MCF 10A (cell line): ENCODE results near the gene APOBEC3B. TPM values are rescaled to one million over a fixed set of nuclear protein-coding genes. Genes with fewer than 3 reads are reported as not detected.
"Not testable (repeated sequence)": the region's sequence is repeated elsewhere in the genome, so short reads cannot be mapped to it uniquely, and the experiment has no call there.

Source experiments
- BruUV-seq: library from RNA; stranded (reverse); fragments of 400-500 nt; replicated peaks from 2 replicates; lab custom pipeline; 2021; lab: Mats Ljungman, UMichigan
- CTCF ChIA-PET: fragments of 300-600 bp; sonication (Branson Sonifier 250); formaldehyde crosslinking; extraction: SDS; loops from one replicate; lab custom pipeline; 2021; ENCODE audit warnings: antibody characterized with exemption, inconsistent platforms; lab: Yijun Ruan, JAX
- POLR2A ChIA-PET: fragments of 300-600, 350-650 bp; sonication (Branson Sonifier 250); formaldehyde crosslinking; extraction: SDS; loops from one replicate; lab custom pipeline; 2020; ENCODE audit warnings: antibody characterized with exemption, inconsistent platforms; lab: Yijun Ruan, JAX
- DNase-seq: peaks from one replicate; pipeline ENCODE4 v3.0.0-alpha.2; 2018; ENCODE audit not compliant: unreplicated experiment
- H3K27ac Mint-ChIP-seq: one replicate; pipeline ENCODE4 v1.8.0; 2022; ENCODE audit warnings: mild to moderate bottlenecking, low read depth, mixed read lengths; ENCODE audit not compliant: unreplicated experiment
- H3K27me3 Mint-ChIP-seq: one replicate; pipeline ENCODE4 v1.8.0; 2022; ENCODE audit warnings: mixed read lengths; ENCODE audit not compliant: insufficient read depth, unreplicated experiment
- H3K36me3 Mint-ChIP-seq: one replicate; pipeline ENCODE4 v1.8.0; 2022; ENCODE audit warnings: mild to moderate bottlenecking, moderate library complexity, mixed read lengths; ENCODE audit not compliant: insufficient read depth, unreplicated experiment
- H3K4me1 Mint-ChIP-seq: one replicate; pipeline ENCODE4 v1.8.0; 2022; ENCODE audit warnings: mixed read lengths; ENCODE audit not compliant: insufficient read depth, unreplicated experiment
- H3K4me3 Mint-ChIP-seq: one replicate; pipeline ENCODE4 v1.8.0; 2022; ENCODE audit warnings: mild to moderate bottlenecking, moderate library complexity, mixed read lengths; ENCODE audit not compliant: unreplicated experiment
- H3K9me3 Mint-ChIP-seq: one replicate; pipeline ENCODE4 v1.8.0; 2022; ENCODE audit warnings: mixed read lengths; ENCODE audit not compliant: unreplicated experiment
- CTCF ChIP-seq: fragments of 200-600 bp; IDR thresholded peaks from one replicate; pipeline ENCODE4 v1.8.0; 2022; ENCODE audit warnings: antibody characterized with exemption, mild to moderate bottlenecking; ENCODE audit not compliant: unreplicated experiment
- intact Hi-C: fragments of 100-400 bp; cut with micrococcal nuclease; formaldehyde crosslinking; loops from 2 replicates; pipeline ENCODE4 v1.14.1; 2022
- total RNA-seq: library from RNA; stranded (reverse); gene quantifications from 2 replicates; pipeline ENCODE4 v1.2.3, GENCODE V29; 2022

The APOBEC3B gene
- total RNA-seq, 1 experiment from 2014 or later: 1.1 TPM

- no peak for TF ChIP-seq CTCF
- ChIA-PET CTCF (no interaction called here), POLR2A (no interaction called here)
- no peak overlapping the region for H3K27ac Mint-ChIP-seq
- BruUV-seq: no TSS peak
- peaks cover 18% of the 10 kb centered on the region for H3K4me1 Mint-ChIP-seq
- DNase-seq: no peak
- no peaks in the 10 kb centered on the region for H3K9me3 Mint-ChIP-seq
- H3K27me3 Mint-ChIP-seq: peaks cover 40% of the 10 kb centered on the region
- intact Hi-C loops: no loop called here
- no peaks in the 10 kb centered on the region for H3K36me3 Mint-ChIP-seq
- H3K4me3 Mint-ChIP-seq: no peak overlapping the region
Measured at GRCh38 chr22:38957808-38958650, 24.1 kb upstream of the APOBEC3B start.

- intact Hi-C loops, H3K4me3 Mint-ChIP-seq, H3K27ac Mint-ChIP-seq, POLR2A ChIA-PET, DNase-seq, H3K9me3 Mint-ChIP-seq, H3K36me3 Mint-ChIP-seq, BruUV-seq: not testable (repeated sequence)
- Mint-ChIP-seq H3K27me3 (peaks cover 40% of the 10 kb centered on the region), H3K4me1 (peaks cover 16% of the 10 kb centered on the region)
- CTCF ChIA-PET: interaction anchor here (0.6 kb wide), 1 partner anchor 89 kb away, joined by 5 read pairs; no protein-coding TSS in a partner anchor
Measured at GRCh38 chr22:38958651-38958943, 23.6 kb upstream of the APOBEC3B start.

DNA sequence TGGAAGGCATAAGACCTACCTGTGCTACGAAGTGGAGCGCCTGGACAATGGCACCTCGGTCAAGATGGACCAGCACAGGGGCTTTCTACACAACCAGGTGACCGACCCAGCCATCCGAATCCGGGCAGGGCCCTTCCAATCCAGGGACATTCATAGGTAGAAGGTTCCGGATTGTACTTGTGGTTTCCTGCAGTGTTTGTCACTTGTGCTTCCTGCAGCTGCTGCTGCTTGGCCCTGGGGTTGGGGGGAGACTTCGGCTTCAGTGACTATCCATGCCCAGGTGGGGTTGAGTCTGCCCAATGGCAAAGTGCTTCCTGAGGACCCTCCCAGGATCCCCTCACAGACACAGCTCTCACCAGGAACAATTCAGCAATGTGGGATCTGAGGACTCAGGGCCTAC is 22.6 kb upstream of the APOBEC3B start:
- intact Hi-C loops: no loop called here
- no TSS peak for BruUV-seq
- POLR2A ChIA-PET: no interaction called here
- Mint-ChIP-seq H3K27ac (no peak overlapping the region), H3K9me3 (no peaks in the 10 kb centered on the region), H3K4me3 (no peak overlapping the region), H3K27me3 (peaks cover 40% of the 10 kb centered on the region), H3K36me3 (no peaks in the 10 kb centered on the region), H3K4me1 (peaks cover 15% of the 10 kb centered on the region)
- no peak for DNase-seq
- CTCF ChIA-PET: interaction anchor here (1.2 kb wide), 1 partner anchor 14 kb away, joined by 4 read pairs; no protein-coding TSS in a partner anchor
- no peak for TF ChIP-seq CTCF

- H3K4me3 Mint-ChIP-seq, intact Hi-C loops, DNase-seq, H3K9me3 Mint-ChIP-seq, BruUV-seq, H3K36me3 Mint-ChIP-seq, H3K27ac Mint-ChIP-seq, POLR2A ChIA-PET: not testable (repeated sequence)
- Mint-ChIP-seq H3K4me1 (peaks cover 15% of the 10 kb centered on the region), H3K27me3 (peaks cover 46% of the 10 kb centered on the region)
- CTCF ChIA-PET: interaction anchor here (0.6 kb wide), 1 partner anchor 28 kb away, joined by 3 read pairs; no protein-coding TSS in a partner anchor
Measured at GRCh38 chr22:38960673-38961072, 21.5 kb upstream of the APOBEC3B start.

DNA sequence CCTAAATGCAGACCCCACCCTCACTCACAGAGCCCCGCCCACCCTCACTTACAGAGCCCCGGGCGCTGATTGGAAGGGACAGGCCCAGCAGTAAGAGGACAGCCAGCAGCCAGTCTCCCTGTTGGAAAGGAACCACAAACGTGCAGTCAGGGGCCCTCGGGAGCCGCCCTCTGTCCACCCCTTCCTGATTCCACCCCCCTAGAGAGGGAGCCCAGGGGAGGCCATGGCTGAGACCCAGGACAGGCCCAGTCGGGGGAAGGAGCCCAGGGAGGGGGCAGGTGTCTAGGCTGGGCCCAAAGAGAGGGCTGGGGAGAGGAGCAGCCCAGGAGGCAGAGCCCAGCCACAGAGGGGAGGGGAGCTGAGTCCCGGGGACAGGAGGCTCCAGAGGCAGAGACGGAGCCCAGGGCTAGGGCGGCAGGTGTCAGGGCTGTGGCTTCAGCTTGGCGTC is 18.8 kb upstream of the APOBEC3B start:
- H3K36me3 Mint-ChIP-seq, H3K9me3 Mint-ChIP-seq, POLR2A ChIA-PET, CTCF ChIA-PET, H3K4me3 Mint-ChIP-seq, intact Hi-C loops, DNase-seq, BruUV-seq, H3K27ac Mint-ChIP-seq, H3K4me1 Mint-ChIP-seq: not testable (repeated sequence)
- H3K27me3 Mint-ChIP-seq: peaks cover 36% of the 10 kb centered on the region
